H9 (cell line): Measurements from ENCODE around the gene GLT1D1. TPM values are rescaled to one million over a fixed set of nuclear protein-coding genes. Genes with fewer than 3 reads are reported as not detected.

ENCODE experiments used
- DNase-seq: peaks from one replicate; pipeline ENCODE4 v3.0.0-alpha.2; 2017
- H2AFZ ChIP-seq: one replicate; pipeline ENCODE4 v1.6.1; 2013; ENCODE audit warnings: mild to moderate bottlenecking, low read length, control low read depth, moderate library complexity
- H2AK5ac ChIP-seq: 2 replicates; pipeline ENCODE4 v1.6.1; 2013; ENCODE audit warnings: low read length, control low read depth, mixed read lengths; ENCODE audit not compliant: insufficient read length
- H2BK120ac ChIP-seq: one replicate; pipeline ENCODE4 v1.6.1; 2013; ENCODE audit warnings: low read depth, mild to moderate bottlenecking, low read length, control low read depth, inconsistent platforms; ENCODE audit not compliant: poor library complexity, severe bottlenecking
- H2BK12ac ChIP-seq: 2 replicates; pipeline ENCODE4 v1.6.1; 2013; ENCODE audit warnings: low read length, control low read depth, mixed read lengths, low read depth; ENCODE audit not compliant: insufficient read length
- H2BK15ac ChIP-seq: 2 replicates; pipeline ENCODE4 v1.6.1; 2013; ENCODE audit warnings: low read depth, low read length, control low read depth
- H2BK20ac ChIP-seq: one replicate; pipeline ENCODE4 v1.6.1; 2013; ENCODE audit warnings: low read depth, mild to moderate bottlenecking, low read length, control low read depth, inconsistent platforms; ENCODE audit not compliant: poor library complexity, severe bottlenecking
- H2BK5ac ChIP-seq: 2 replicates; pipeline ENCODE4 v1.6.1; 2013; ENCODE audit warnings: low read length, control low read depth, mixed read lengths; ENCODE audit not compliant: insufficient read length
- H3K14ac ChIP-seq: 2 replicates; pipeline ENCODE4 v1.6.1; 2013; ENCODE audit warnings: low read length, control low read depth; ENCODE audit not compliant: insufficient read depth
- H3K18ac ChIP-seq: 2 replicates; pipeline ENCODE4 v1.6.1; 2013; ENCODE audit warnings: low read depth, mild to moderate bottlenecking, mixed read lengths, low read length, control low read depth; ENCODE audit not compliant: insufficient read length
- H3K23ac ChIP-seq: 2 replicates; pipeline ENCODE4 v1.6.1; 2013; ENCODE audit warnings: low read length, control low read depth, mixed read lengths, low read depth; ENCODE audit not compliant: insufficient read length
- H3K23me2 ChIP-seq: 2 replicates; pipeline ENCODE4 v1.6.1; 2013; ENCODE audit warnings: low read depth, mild to moderate bottlenecking, mixed read lengths, low read length, control low read depth; ENCODE audit not compliant: insufficient read length, poor library complexity, severe bottlenecking
- H3K27ac ChIP-seq: 2 replicates; pipeline ENCODE4 v1.5.1; 2013; ENCODE audit warnings: low read length, control low read depth, mixed read lengths, low read depth; ENCODE audit not compliant: insufficient read length
- H3K27me3 ChIP-seq: 2 replicates; pipeline ENCODE4 v1.6.1; 2013; ENCODE audit warnings: low read length, control low read depth, inconsistent platforms; ENCODE audit not compliant: insufficient read depth
- H3K4ac ChIP-seq: 2 replicates; pipeline ENCODE4 v1.6.1; 2013; ENCODE audit warnings: low read depth, mild to moderate bottlenecking, control low read depth, inconsistent platforms, low read length, moderate library complexity
- H3K4me1 ChIP-seq: 2 replicates; pipeline ENCODE4 v1.6.1; 2013; ENCODE audit warnings: low read length, control low read depth, inconsistent platforms; ENCODE audit not compliant: insufficient read depth
- H3K4me2 ChIP-seq: 2 replicates; pipeline ENCODE4 v1.6.1; 2013; ENCODE audit warnings: low read length, control low read depth, mixed read lengths; ENCODE audit not compliant: insufficient read length, insufficient read depth
- H3K56ac ChIP-seq: 2 replicates; pipeline ENCODE4 v1.6.1; 2013; ENCODE audit warnings: low read depth, mild to moderate bottlenecking, mixed read lengths, low read length, control low read depth; ENCODE audit not compliant: insufficient read length
- H3K79me1 ChIP-seq: 2 replicates; pipeline ENCODE4 v1.6.1; 2013; ENCODE audit warnings: low read depth, mild to moderate bottlenecking, moderate library complexity, low read length, control low read depth, inconsistent platforms; ENCODE audit not compliant: insufficient read depth, poor library complexity, severe bottlenecking
- H3K79me2 ChIP-seq: 2 replicates; pipeline ENCODE4 v1.6.1; 2013; ENCODE audit warnings: low read length, control low read depth, inconsistent platforms; ENCODE audit not compliant: insufficient read depth
- H3K9ac ChIP-seq: 2 replicates; pipeline ENCODE4 v1.6.1; 2013; ENCODE audit warnings: low read length, control low read depth, mixed read lengths; ENCODE audit not compliant: insufficient read length; ENCODE audit errors: extremely low read depth
- H3K9me3 ChIP-seq: one replicate; pipeline ENCODE4 v1.6.1; 2013; ENCODE audit warnings: low read depth, low read length, inconsistent platforms; ENCODE audit not compliant: control insufficient read depth
- H3T11ph ChIP-seq: one replicate; pipeline ENCODE4 v1.6.1; 2013; ENCODE audit warnings: mild to moderate bottlenecking, low read length, control low read depth, inconsistent platforms
- H4K20me1 ChIP-seq: one replicate; pipeline ENCODE4 v1.6.1; 2013; ENCODE audit not compliant: control insufficient read depth, insufficient read length, insufficient read depth
- H4K5ac ChIP-seq: 2 replicates; pipeline ENCODE4 v1.6.1; 2013; ENCODE audit warnings: low read depth, mild to moderate bottlenecking, mixed read lengths, low read length, control low read depth; ENCODE audit not compliant: insufficient read length
- H4K8ac ChIP-seq: replicated peaks from 2 replicates; pipeline ENCODE4 v1.6.1; 2013; ENCODE audit warnings: low read length, control low read depth, mixed read lengths, low read depth; ENCODE audit not compliant: insufficient read length
- H4K91ac ChIP-seq: 2 replicates; pipeline ENCODE4 v1.6.1; 2013; ENCODE audit warnings: low read depth, mild to moderate bottlenecking, moderate library complexity, mixed read lengths, low read length, control low read depth; ENCODE audit not compliant: insufficient read length
- H3K27ac Mint-ChIP-seq, 3 experiments: 2 replicates in 2 of 3; 3 replicates in 1 of 3; pipeline ENCODE4 v1.8.0; 2020 to 2021; ENCODE audit warnings: mixed read lengths in 3 of 3, mild to moderate bottlenecking in 1 of 3, moderate library complexity in 1 of 3
- H3K27me3 Mint-ChIP-seq: 2 replicates; pipeline ENCODE4 v1.8.0; 2021; ENCODE audit warnings: low read depth, mild to moderate bottlenecking, moderate library complexity, mixed read lengths
- H3K36me3 Mint-ChIP-seq, 3 experiments: 2 replicates in 2 of 3; 3 replicates in 1 of 3; pipeline ENCODE4 v1.8.0; 2020 to 2021; ENCODE audit warnings: low read depth in 3 of 3, mixed read lengths in 3 of 3; ENCODE audit not compliant: insufficient read depth in 1 of 3
- H3K4me1 Mint-ChIP-seq, 2 experiments: 2 replicates each; pipeline ENCODE4 v1.8.0; 2020; ENCODE audit warnings: mixed read lengths in 2 of 2
- H3K4me3 Mint-ChIP-seq, 2 experiments: 2 replicates in 1 of 2; 3 replicates in 1 of 2; pipeline ENCODE4 v1.8.0; 2020 to 2021; ENCODE audit warnings: mild to moderate bottlenecking in 2 of 2, mixed read lengths in 2 of 2, moderate library complexity in 1 of 2
- H3K9me3 Mint-ChIP-seq, 2 experiments: 2 replicates in 1 of 2; 3 replicates in 1 of 2; pipeline ENCODE4 v1.8.0; 2020; ENCODE audit warnings: mild to moderate bottlenecking in 2 of 2, mixed read lengths in 2 of 2, moderate library complexity in 1 of 2
- WGBS: extraction: QIAGEN DNeasy Blood & Tissue Kit; methylation state at CpG from one replicate; pipeline ENCODE4 v1.1.7; 2013; ENCODE audit warnings: missing lambda C conversion rate, low lambda C conversion rate, mixed read lengths; ENCODE audit not compliant: insufficient read length; ENCODE audit errors: extremely low coverage; 5-methylcytosine and 5-hydroxymethylcytosine counted together
- total RNA-seq: library from RNA; stranded (reverse); gene quantifications from 2 replicates; pipeline ENCODE4 v1.2.1, GENCODE V29; 2021
- TF ChIP-seq, protein P1 (sequence below): fragments of 200-600 bp; sonication (generic); conservative IDR thresholded peaks from 3 replicates; pipeline ENCODE4 v1.8.0; 2021; ENCODE audit warnings: antibody characterized with exemption, mild to moderate bottlenecking

Gene GLT1D1
- total RNA-seq, 1 experiment from 2014 or later = 7.0 TPM

- no peaks in the 10 kb centered on the region for H3K79me1 ChIP-seq
- H4K91ac ChIP-seq = no peak overlapping the region
- H3K79me2 ChIP-seq = no peaks in the 10 kb centered on the region
- no peak overlapping the region for H2AFZ ChIP-seq
- peak overlapping the region; percentile 58 for H3K18ac ChIP-seq
- no peaks in the 10 kb centered on the region for H3K27me3 ChIP-seq
- Mint-ChIP-seq H3K4me3 (no peak overlapping the region), H3K4me1 (peaks cover 0 to 6% of the 10 kb centered on the region in 2 experiments; a peak in 2 of 4 replicates), H3K27me3 (peaks cover 2% of the 10 kb centered on the region; the same call in 1 of the 2 replicates), H3K9me3 (no peaks in the 10 kb centered on the region), H3K27ac (no peak overlapping the region), H3K36me3 (no peaks in the 10 kb centered on the region)
- H2AK5ac ChIP-seq = no peak overlapping the region
- no peak overlapping the region for H3K23ac ChIP-seq
- H4K5ac ChIP-seq = no peak overlapping the region
- H3K14ac ChIP-seq = no peak overlapping the region; the same call in 1 of the 2 replicates
- H3K4ac ChIP-seq = no peak overlapping the region
- peak overlapping the region; percentile 73 for H3K56ac ChIP-seq
- no peak for DNase-seq
- no peak overlapping the region for H2BK120ac ChIP-seq
- no peak overlapping the region for H2BK5ac ChIP-seq
- TF ChIP-seq, protein P1, sequence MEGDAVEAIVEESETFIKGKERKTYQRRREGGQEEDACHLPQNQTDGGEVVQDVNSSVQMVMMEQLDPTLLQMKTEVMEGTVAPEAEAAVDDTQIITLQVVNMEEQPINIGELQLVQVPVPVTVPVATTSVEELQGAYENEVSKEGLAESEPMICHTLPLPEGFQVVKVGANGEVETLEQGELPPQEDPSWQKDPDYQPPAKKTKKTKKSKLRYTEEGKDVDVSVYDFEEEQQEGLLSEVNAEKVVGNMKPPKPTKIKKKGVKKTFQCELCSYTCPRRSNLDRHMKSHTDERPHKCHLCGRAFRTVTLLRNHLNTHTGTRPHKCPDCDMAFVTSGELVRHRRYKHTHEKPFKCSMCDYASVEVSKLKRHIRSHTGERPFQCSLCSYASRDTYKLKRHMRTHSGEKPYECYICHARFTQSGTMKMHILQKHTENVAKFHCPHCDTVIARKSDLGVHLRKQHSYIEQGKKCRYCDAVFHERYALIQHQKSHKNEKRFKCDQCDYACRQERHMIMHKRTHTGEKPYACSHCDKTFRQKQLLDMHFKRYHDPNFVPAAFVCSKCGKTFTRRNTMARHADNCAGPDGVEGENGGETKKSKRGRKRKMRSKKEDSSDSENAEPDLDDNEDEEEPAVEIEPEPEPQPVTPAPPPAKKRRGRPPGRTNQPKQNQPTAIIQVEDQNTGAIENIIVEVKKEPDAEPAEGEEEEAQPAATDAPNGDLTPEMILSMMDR = no peak
- no peak overlapping the region for H2BK12ac ChIP-seq
- no peak overlapping the region for H2BK15ac ChIP-seq
- no peak overlapping the region for H2BK20ac ChIP-seq
- H3K4me1 ChIP-seq = no peaks in the 10 kb centered on the region
- no CpG with 5 or more reads among the region's 13 CpGs for WGBS
- no peaks in the 10 kb centered on the region for H3K9me3 ChIP-seq
- no peak overlapping the region for H3T11ph ChIP-seq
- H3K27ac ChIP-seq = no peak overlapping the region
- H4K20me1 ChIP-seq = no peaks in the 10 kb centered on the region
- H3K9ac ChIP-seq = no peak overlapping the region
- no peak overlapping the region for H4K8ac ChIP-seq
- no peaks in the 10 kb centered on the region for H3K23me2 ChIP-seq
- no peak overlapping the region for H3K4me2 ChIP-seq
These were observed 51.8 kb downstream of the GLT1D1 start for GRCh38 chr12:128905003-128905544.
